ENCODE results near the gene GINS2. TPM values are rescaled to one million over a fixed set of nuclear protein-coding genes. Genes with fewer than 3 reads are reported as not detected.

GINS2 gene
- total and polyA plus RNA-seq, 2 of the 4 experiments (the other 2 are of a cell fraction), result 12.0 to 13.4 TPM

DNA sequence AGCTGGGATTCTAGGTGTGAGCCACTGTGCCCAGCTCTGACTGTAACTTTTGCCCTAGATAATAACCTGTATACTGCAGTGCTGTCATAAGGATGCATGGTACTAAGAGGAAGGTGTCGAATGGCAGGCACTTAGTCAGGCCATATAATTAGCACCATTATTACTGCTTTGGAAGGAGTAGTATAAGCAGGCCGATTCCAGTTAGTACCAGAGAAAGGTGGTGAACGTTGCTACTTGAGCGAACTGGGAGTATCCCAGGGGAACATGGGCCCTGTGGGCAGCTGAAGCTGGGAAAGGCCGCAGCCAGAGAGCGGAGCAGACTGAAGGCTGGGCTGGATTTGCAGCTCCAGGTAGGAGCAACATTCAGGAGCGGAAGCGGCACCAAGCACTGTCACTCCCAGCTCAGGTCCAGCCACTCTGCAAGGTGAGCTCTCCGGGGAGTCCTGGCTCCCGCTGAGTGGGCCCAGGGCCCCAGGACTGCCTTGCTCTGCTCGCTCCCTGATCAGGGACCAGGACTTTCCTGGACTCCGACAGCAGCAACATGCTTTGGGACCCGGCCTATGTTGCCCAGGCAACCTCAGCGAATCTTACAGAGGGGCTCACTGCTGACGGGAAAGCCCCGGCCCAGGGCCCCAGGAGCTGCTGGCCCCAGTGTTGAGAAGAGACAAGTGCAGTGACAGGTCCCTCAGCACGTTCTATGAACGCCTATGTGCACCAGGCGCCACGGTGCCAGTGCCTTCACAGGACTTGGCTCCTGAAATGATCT is 33.6 kb upstream of the GINS2 start:
- no peak overlapping the region for H2BK15ac ChIP-seq (ENCODE audit: low read depth, low read length)
- H4K91ac ChIP-seq (ENCODE audit: insufficient read depth, low read depth, low read length), result no peak overlapping the region
- H2AK9ac ChIP-seq (replicated peaks; ENCODE audit: low read depth, low read length, poor library complexity), result no peak overlapping the region
- no peak overlapping the region for H3K4ac ChIP-seq (ENCODE audit: low read depth, low read length)
- no peak overlapping the region for H2BK5ac ChIP-seq (ENCODE audit: low read depth, low read length, poor library complexity, severe bottlenecking)
- no peak overlapping the region for H3K9ac ChIP-seq (ENCODE audit: low read depth, low read length)
- H3K56ac ChIP-seq (ENCODE audit: extremely low read depth, insufficient read depth, low read length), result no peak overlapping the region
- no peak overlapping the region for H3K4me3 ChIP-seq (ENCODE audit: insufficient read depth, low read depth, low read length)
- H3K9me3 ChIP-seq (ENCODE audit: control insufficient read depth, insufficient read depth, low read length), result no peaks in the 10 kb centered on the region; the same call in 1 of the 2 replicates
- no peak overlapping the region for H2AFZ ChIP-seq (replicated peaks; ENCODE audit: low read length, poor library complexity)
- in situ Hi-C loops (cut with MboI; ENCODE audit: low sequenced_read_pairs) (no loop called here), intact Hi-C loops (cut with micrococcal nuclease) (no loop called here), dilution Hi-C loops (cut with HindIII; ENCODE audit: low sequenced_read_pairs, unreplicated experiment) (no loop called here)
- ATAC-seq (ENCODE audit: low read depth) (no peak), DNase-seq (no peak)
- no peak overlapping the region for H3K14ac ChIP-seq (replicated peaks; ENCODE audit: low read depth, low read length)
- no peaks in the 10 kb centered on the region for H3K9me1 ChIP-seq (ENCODE audit: insufficient read depth, low read length)
- H2AK5ac ChIP-seq (ENCODE audit: low read depth, low read length), result no peak overlapping the region
- H3K18ac ChIP-seq (ENCODE audit: low read depth, low read length), result no peak overlapping the region
- no peak overlapping the region for H2BK20ac ChIP-seq (ENCODE audit: low read depth, low read length)
- no TSS peak for BruUV-seq (replicated peaks)
- no peak overlapping the region for H3K27ac ChIP-seq (ENCODE audit: insufficient read depth, low read length)
- H3K4me1 ChIP-seq (ENCODE audit: control insufficient read depth, insufficient read depth, low read length), result no peaks in the 10 kb centered on the region
- no peak overlapping the region for H2BK120ac ChIP-seq (ENCODE audit: low read depth, low read length)
- H4K8ac ChIP-seq (ENCODE audit: low read depth in 2 of 2, low read length in 2 of 2), result no peak overlapping the region
- ChIA-PET CTCF (no interaction called here), POLR2A (ENCODE audit: unreplicated experiment) (no interaction called here)
- peaks cover 13% of the 10 kb centered on the region for H4K20me1 ChIP-seq (ENCODE audit: insufficient read depth, low read length)
- H4K5ac ChIP-seq (ENCODE audit: low read depth, low read length), result no peak overlapping the region
- H3K79me1 ChIP-seq (ENCODE audit: low read depth in 1 of 2, low read length in 2 of 2), result peaks cover 3 to 4% of the 10 kb centered on the region in 2 experiments; a peak in 1 of 4 replicates
- no peaks in the 10 kb centered on the region for H3K27me3 ChIP-seq (ENCODE audit: control insufficient read depth, insufficient read depth, low read length)
- no peak overlapping the region for H3K23ac ChIP-seq (ENCODE audit: low read depth, low read length)
- no peak overlapping the region for H3K4me2 ChIP-seq (ENCODE audit: low read depth, low read length)
- peaks cover 2% of the 10 kb centered on the region; the same call in 1 of the 2 replicates for H3K36me3 ChIP-seq (ENCODE audit: control insufficient read depth, insufficient read depth, low read length)
- TF ChIP-seq RCOR1 (IDR thresholded peaks at IDR 0.05; ENCODE audit: insufficient replicate concordance, low read length) (no peak), MAZ (IDR thresholded peaks at IDR 0.05; ENCODE audit: borderline replicate concordance, low read depth, low read length) (no peak), NFE2L2 (IDR thresholded peaks at IDR 0.05; ENCODE audit: low read depth, low read length) (no peak), CHD1 (IDR thresholded peaks at IDR 0.05; ENCODE audit: low read depth, low read length) (no peak), RFX5 (IDR thresholded peaks at IDR 0.05; ENCODE audit: low read depth, low read length) (no peak), SMC3 (IDR thresholded peaks at IDR 0.05; ENCODE audit: low read depth, low read length) (no peak), FOS (IDR thresholded peaks at IDR 0.05; ENCODE audit: low read depth, low read length) (no peak), CTCF (conservative IDR thresholded peaks at IDR 0.05; ENCODE audit: low read depth, low read length) (no peak), RAD21 (IDR thresholded peaks at IDR 0.05; ENCODE audit: low read length) (no peak), USF2 (IDR thresholded peaks at IDR 0.05; ENCODE audit: low read depth, low read length) (no peak), MXI1 (IDR thresholded peaks at IDR 0.05; ENCODE audit: borderline replicate concordance, low read depth, low read length) (no peak), BHLHE40 (IDR thresholded peaks at IDR 0.05; ENCODE audit: low read depth, low read length) (no peak), MAFK (IDR thresholded peaks at IDR 0.05; ENCODE audit: low read depth, low read length) (no peak), CEBPB (IDR thresholded peaks at IDR 0.05; ENCODE audit: low read depth, low read length) (no peak), POLR2A (IDR thresholded peaks at IDR 0.05; ENCODE audit: low read depth, low read length) (no peak)
- TF ChIP-seq, protein P1, sequence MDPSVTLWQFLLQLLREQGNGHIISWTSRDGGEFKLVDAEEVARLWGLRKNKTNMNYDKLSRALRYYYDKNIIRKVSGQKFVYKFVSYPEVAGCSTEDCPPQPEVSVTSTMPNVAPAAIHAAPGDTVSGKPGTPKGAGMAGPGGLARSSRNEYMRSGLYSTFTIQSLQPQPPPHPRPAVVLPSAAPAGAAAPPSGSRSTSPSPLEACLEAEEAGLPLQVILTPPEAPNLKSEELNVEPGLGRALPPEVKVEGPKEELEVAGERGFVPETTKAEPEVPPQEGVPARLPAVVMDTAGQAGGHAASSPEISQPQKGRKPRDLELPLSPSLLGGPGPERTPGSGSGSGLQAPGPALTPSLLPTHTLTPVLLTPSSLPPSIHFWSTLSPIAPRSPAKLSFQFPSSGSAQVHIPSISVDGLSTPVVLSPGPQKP (IDR thresholded peaks at IDR 0.05; ENCODE audit: borderline replicate concordance, low read depth, low read length), result no peak
- WGBS, 2 experiments (ENCODE audit: extremely low coverage in 2 of 2, insufficient read length in 1 of 2), result 88% methylated on average over 17 of the region's 20 CpGs; no CpG with 5 or more reads in 1 of the 2 experiments
